ENCODE results near the gene PLEKHM3.

The PLEKHM3 gene

GRCh38 chr2:207796585-207797350, 228.6 kb downstream of the PLEKHM3 start:
- Histone ChIP-seq H3K36me3 (ENCODE audit: insufficient read depth, low read length) (no peaks in the 10 kb centered on the region), H2AFZ (ENCODE audit: low read length) (no peak overlapping the region), H3K9ac (ENCODE audit: low read depth, low read length, poor library complexity, severe bottlenecking) (no peak overlapping the region), H3K79me2 (ENCODE audit: insufficient read depth, low read length) (no peaks in the 10 kb centered on the region), H3K9me3 (ENCODE audit: insufficient read depth, low read depth, low read length) (no peaks in the 10 kb centered on the region), H3K9me2 (replicated peaks; ENCODE audit: low read depth, low read length) (no peaks in the 10 kb centered on the region), H3K4me3 (ENCODE audit: low read length, poor library complexity, severe bottlenecking) (no peak overlapping the region), H3K4me1 (ENCODE audit: insufficient read depth, low read length, poor library complexity, severe bottlenecking) (peaks cover 16% of the 10 kb centered on the region), H3K4me2 (ENCODE audit: low read depth, low read length, poor library complexity, severe bottlenecking) (no peak overlapping the region), H3K27me3 (ENCODE audit: insufficient read depth, low read length, poor library complexity, severe bottlenecking) (no peaks in the 10 kb centered on the region), H3F3A (ENCODE audit: low read depth) (no peaks in the 10 kb centered on the region), H4K20me1 (ENCODE audit: insufficient read depth, low read length, poor library complexity, severe bottlenecking) (no peaks in the 10 kb centered on the region)
- TF ChIP-seq EZH2phosphoT487 (IDR thresholded peaks at IDR 0.05; ENCODE audit: borderline replicate concordance) = no peak
- TF ChIP-seq, protein P1, sequence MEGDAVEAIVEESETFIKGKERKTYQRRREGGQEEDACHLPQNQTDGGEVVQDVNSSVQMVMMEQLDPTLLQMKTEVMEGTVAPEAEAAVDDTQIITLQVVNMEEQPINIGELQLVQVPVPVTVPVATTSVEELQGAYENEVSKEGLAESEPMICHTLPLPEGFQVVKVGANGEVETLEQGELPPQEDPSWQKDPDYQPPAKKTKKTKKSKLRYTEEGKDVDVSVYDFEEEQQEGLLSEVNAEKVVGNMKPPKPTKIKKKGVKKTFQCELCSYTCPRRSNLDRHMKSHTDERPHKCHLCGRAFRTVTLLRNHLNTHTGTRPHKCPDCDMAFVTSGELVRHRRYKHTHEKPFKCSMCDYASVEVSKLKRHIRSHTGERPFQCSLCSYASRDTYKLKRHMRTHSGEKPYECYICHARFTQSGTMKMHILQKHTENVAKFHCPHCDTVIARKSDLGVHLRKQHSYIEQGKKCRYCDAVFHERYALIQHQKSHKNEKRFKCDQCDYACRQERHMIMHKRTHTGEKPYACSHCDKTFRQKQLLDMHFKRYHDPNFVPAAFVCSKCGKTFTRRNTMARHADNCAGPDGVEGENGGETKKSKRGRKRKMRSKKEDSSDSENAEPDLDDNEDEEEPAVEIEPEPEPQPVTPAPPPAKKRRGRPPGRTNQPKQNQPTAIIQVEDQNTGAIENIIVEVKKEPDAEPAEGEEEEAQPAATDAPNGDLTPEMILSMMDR (conservative IDR thresholded peaks at IDR 0.05; ENCODE audit: low read length) = no peak

GRCh38 chr2:207792244-207792785, 233.0 kb downstream of the PLEKHM3 start:
- Histone ChIP-seq H3K4me3 (ENCODE audit: low read length, poor library complexity, severe bottlenecking) (no peak overlapping the region), H3K36me3 (ENCODE audit: insufficient read depth, low read length) (no peaks in the 10 kb centered on the region), H3K4me1 (ENCODE audit: insufficient read depth, low read length, poor library complexity, severe bottlenecking) (peaks cover 6% of the 10 kb centered on the region), H3K4me2 (ENCODE audit: low read depth, low read length, poor library complexity, severe bottlenecking) (peak overlapping the region; percentile 40), H3K27me3 (ENCODE audit: insufficient read depth, low read length, poor library complexity, severe bottlenecking) (no peaks in the 10 kb centered on the region), H3K79me2 (ENCODE audit: insufficient read depth, low read length) (no peaks in the 10 kb centered on the region), H4K20me1 (ENCODE audit: insufficient read depth, low read length, poor library complexity, severe bottlenecking) (no peaks in the 10 kb centered on the region), H3K9me3 (ENCODE audit: insufficient read depth, low read depth, low read length) (no peaks in the 10 kb centered on the region), H2AFZ (ENCODE audit: low read length) (peak overlapping the region; percentile 91), H3K9ac (ENCODE audit: low read depth, low read length, poor library complexity, severe bottlenecking) (peak overlapping the region; percentile 36), H3K9me2 (replicated peaks; ENCODE audit: low read depth, low read length) (no peaks in the 10 kb centered on the region), H3F3A (ENCODE audit: low read depth) (no peaks in the 10 kb centered on the region)
- TF ChIP-seq, protein P1 (conservative IDR thresholded peaks at IDR 0.05; ENCODE audit: low read length) = no peak
- no peak for TF ChIP-seq EZH2phosphoT487 (IDR thresholded peaks at IDR 0.05; ENCODE audit: borderline replicate concordance)

DNA sequence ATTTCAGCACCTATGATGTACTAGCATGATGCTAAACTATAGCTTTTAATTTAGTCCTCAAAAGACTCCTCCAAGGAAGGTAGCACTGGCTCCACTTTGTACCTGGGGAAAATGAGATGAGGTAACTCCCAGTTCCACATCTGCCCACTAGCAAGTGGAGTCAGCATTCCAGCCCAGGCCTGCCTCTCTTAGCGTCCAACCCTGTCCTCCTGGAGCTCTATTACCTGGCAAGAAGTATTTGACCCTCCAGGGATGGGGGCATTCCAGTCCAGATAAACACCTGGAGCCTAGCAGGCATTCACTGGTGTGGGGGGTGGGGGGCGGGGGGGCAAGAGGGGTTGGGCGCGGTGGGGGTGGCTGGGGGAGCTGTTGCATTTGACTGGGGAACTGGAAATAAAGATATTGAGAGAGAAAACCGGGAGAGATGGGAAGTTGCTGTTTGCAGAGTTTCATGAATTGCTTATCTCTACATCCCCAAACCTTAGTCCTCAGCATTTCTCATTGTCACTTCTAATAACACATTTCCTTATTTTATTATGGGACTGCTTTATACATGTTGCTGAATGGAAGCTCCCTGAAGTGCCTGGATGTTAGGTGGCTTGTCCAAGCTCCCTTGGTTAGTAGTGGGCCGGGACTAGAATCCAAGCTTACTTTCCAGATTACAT, 233.6 kb downstream of the PLEKHM3 start:
- Histone ChIP-seq H3K4me1 (ENCODE audit: insufficient read depth, low read length, poor library complexity, severe bottlenecking) (peaks cover 6% of the 10 kb centered on the region), H3K79me2 (ENCODE audit: insufficient read depth, low read length) (no peaks in the 10 kb centered on the region), H3K36me3 (ENCODE audit: insufficient read depth, low read length) (no peaks in the 10 kb centered on the region), H3K27me3 (ENCODE audit: insufficient read depth, low read length, poor library complexity, severe bottlenecking) (no peaks in the 10 kb centered on the region), H3K4me3 (ENCODE audit: low read length, poor library complexity, severe bottlenecking) (no peak overlapping the region), H4K20me1 (ENCODE audit: insufficient read depth, low read length, poor library complexity, severe bottlenecking) (no peaks in the 10 kb centered on the region), H3K9me3 (ENCODE audit: insufficient read depth, low read depth, low read length) (no peaks in the 10 kb centered on the region), H3F3A (ENCODE audit: low read depth) (no peaks in the 10 kb centered on the region), H3K9ac (ENCODE audit: low read depth, low read length, poor library complexity, severe bottlenecking) (no peak overlapping the region), H2AFZ (ENCODE audit: low read length) (no peak overlapping the region), H3K4me2 (ENCODE audit: low read depth, low read length, poor library complexity, severe bottlenecking) (no peak overlapping the region), H3K9me2 (replicated peaks; ENCODE audit: low read depth, low read length) (no peaks in the 10 kb centered on the region)
- TF ChIP-seq, protein P1 (conservative IDR thresholded peaks at IDR 0.05; ENCODE audit: low read length) = no peak
- no peak for TF ChIP-seq EZH2phosphoT487 (IDR thresholded peaks at IDR 0.05; ENCODE audit: borderline replicate concordance)
